AG04449 (cell line): Measurements from ENCODE around the gene CCDC61.

Source experiments
- CTCF ChIA-PET: fragments of 350-600 bp; formaldehyde crosslinking; extraction: SDS; loops from one replicate; lab custom pipeline; 2021; ENCODE audit warnings: antibody characterized with exemption; lab: Yijun Ruan, JAX
- POLR2A ChIA-PET: fragments of 400-600, 350-600 bp; formaldehyde crosslinking; extraction: SDS; loops from one replicate; lab custom pipeline; 2020; ENCODE audit warnings: antibody characterized with exemption, inconsistent platforms; lab: Yijun Ruan, JAX
- DNase-seq: peaks from one replicate; pipeline ENCODE4 v3.0.0-alpha.2; 2010; ENCODE audit warnings: low read depth, low spot score
- H3K4me3 ChIP-seq: 2 replicates; pipeline ENCODE4 v1.5.1; 2011; ENCODE audit warnings: low read depth, mild to moderate bottlenecking, control low read depth, low read length
- CTCF ChIP-seq: IDR thresholded peaks from one replicate; pipeline ENCODE4 v1.5.1; 2011; ENCODE audit warnings: mild to moderate bottlenecking, moderate library complexity, low read length, control low read depth, inconsistent platforms; ENCODE audit not compliant: insufficient read depth; ENCODE audit errors: missing control alignments

The CCDC61 gene

GRCh38 chr19:46022431-46023310 lies 27.4 kb downstream of the CCDC61 start, which contains the start of gene PGLYRP1:
Gene PGLYRP1, minus strand, starts transcription at chr19:46023053. Its CDS starts 32 bp downstream, at chr19:46023021.
- no peak within 1 kb of the TSS for H3K4me3 ChIP-seq
- CTCF ChIA-PET: interaction anchor here (0.9 to 23.4 kb wide), 6 partner anchors 11 to 242 kb away, joined by 3 to 523 read pairs (median 10); no protein-coding TSS in a partner anchor
- TF ChIP-seq CTCF: no peak
- DNase-seq: no peak
- POLR2A ChIA-PET: no interaction called here

- CTCF ChIA-PET: interaction anchor here (0.9 to 23.4 kb wide), 6 partner anchors 10 to 242 kb away, joined by 3 to 523 read pairs (median 10); no protein-coding TSS in a partner anchor
- H3K4me3 ChIP-seq: no peak overlapping the region
- TF ChIP-seq CTCF: no peak
- POLR2A ChIA-PET: no interaction called here
- no peak for DNase-seq
These were observed 28.1 kb downstream of the CCDC61 start for GRCh38 chr19:46023311-46023779.

- ChIA-PET CTCF (interaction anchor here (0.9 to 23.4 kb wide), 13 partner anchors 8 to 258 kb away, joined by 3 to 523 read pairs (median 39); partner anchors contain the start of gene IGFL4), POLR2A (interaction anchor here (1.3 kb wide), 1 partner anchor 31 kb away, joined by 3 read pairs; the partner anchor contains the start of gene CCDC61)
- no peak for TF ChIP-seq CTCF
- DNase-seq: no peak
- H3K4me3 ChIP-seq: no peak overlapping the region
These were observed 30.6 kb downstream of the CCDC61 start for GRCh38 chr19:46025835-46026234.

GRCh38 chr19:46030812-46031550 lies 35.7 kb downstream of the CCDC61 start:
- no peak overlapping the region for H3K4me3 ChIP-seq
- CTCF ChIA-PET: interaction anchor here (4.8 to 23.4 kb wide), 3 partner anchors 49 to 235 kb away, joined by 27 to 523 read pairs (median 207); no protein-coding TSS in a partner anchor
- POLR2A ChIA-PET: no interaction called here
- DNase-seq: no peak
- no peak for TF ChIP-seq CTCF

- TF ChIP-seq CTCF: no peak
- CTCF ChIA-PET: interaction anchor here (1.0 to 23.4 kb wide), 6 partner anchors 11 to 234 kb away, joined by 3 to 523 read pairs (median 11); no protein-coding TSS in a partner anchor
- POLR2A ChIA-PET: interaction anchor here (0.7 kb wide), 1 partner anchor 1142 kb away, joined by 3 read pairs; no protein-coding TSS in a partner anchor
- H3K4me3 ChIP-seq: no peak overlapping the region
- no peak for DNase-seq
These were observed 36.7 kb downstream of the CCDC61 start for GRCh38 chr19:46031781-46032596.
